Gastrocnemius medialis (tissue), 4 donors: ENCODE results near the gene TIGD3.

Experiments
- CTCF ChIP-seq, 5 experiments: fragments of 450-650 bp in 3 of 5; fragments of 200-600 bp in 2 of 5; sonication (generic) in 2 of 5; IDR thresholded peaks in 4 of 5; conservative IDR thresholded peaks in 1 of 5; 1 replicate in 4 of 5; 2 replicates in 1 of 5; pipeline ENCODE4 v1.5.1; 2016 to 2019; ENCODE audit warnings: antibody characterized with exemption in 5 of 5, mild to moderate bottlenecking in 3 of 5, moderate library complexity in 3 of 5
- POLR2A ChIP-seq, 2 donors: fragments of 450-650 bp; IDR thresholded peaks; one replicate each; pipeline ENCODE4 v1.6.1; 2017; ENCODE audit warnings: antibody characterized with exemption in 2 of 2, mild to moderate bottlenecking in 2 of 2, moderate library complexity in 2 of 2

- TF ChIP-seq POLR2A (IDR thresholded peaks at IDR 0.05): no peak
- TF ChIP-seq CTCF (IDR thresholded peaks at IDR 0.05 in 4 of 5, conservative IDR thresholded peaks at IDR 0.05 in 1 of 5): no peak
Measured at GRCh38 chr11:65389294-65389980, 34.9 kb downstream of the TIGD3 start.
